ENCODE measurements around the gene CFAP74.

DNA sequence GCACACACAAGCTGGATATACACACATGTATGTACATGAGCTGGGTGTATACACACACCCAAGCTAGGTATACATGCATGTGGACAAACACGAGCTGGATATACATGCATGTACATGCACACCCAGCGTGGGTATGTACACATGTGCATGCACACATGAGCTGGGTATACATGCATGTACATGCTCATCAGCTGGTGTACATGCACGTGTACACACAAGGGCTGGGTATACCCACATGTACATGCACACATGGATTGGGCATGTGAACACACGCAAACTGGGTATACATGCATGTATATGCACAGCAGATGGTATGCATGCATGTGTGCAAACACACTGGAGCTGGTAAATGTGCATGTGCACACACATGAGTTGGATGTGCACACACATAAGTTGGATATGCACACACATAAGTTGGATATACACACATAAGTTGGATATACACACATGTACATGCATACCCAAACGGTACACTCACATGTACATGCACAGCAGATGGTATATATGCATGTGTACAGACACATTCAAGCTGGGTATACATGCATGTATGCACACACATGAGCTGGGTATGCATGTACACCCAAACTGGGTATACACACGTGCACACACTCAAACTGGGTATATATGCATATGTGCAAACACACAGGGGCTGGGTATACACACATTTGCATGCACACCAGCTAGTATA, 105.2 kb downstream of the CFAP74 start:
- TF ChIP-seq POLR2A (IDR thresholded peaks at IDR 0.05; ENCODE audit: low read depth, low read length) (no peak), TAF1 (IDR thresholded peaks at IDR 0.05; ENCODE audit: borderline replicate concordance, low read depth, low read length) (no peak), POLR2AphosphoS5 (IDR thresholded peaks at IDR 0.05; ENCODE audit: low read depth, low read length) (no peak)

Data from GM12892 (cell line).